Measurements from ENCODE around the gene COL3A1. TPM values are rescaled to one million over a fixed set of nuclear protein-coding genes. Genes with fewer than 3 reads are reported as not detected.

The COL3A1 gene
- total and polyA plus RNA-seq, 2 of the 8 experiments (the other 6 are each of a cell fraction or from before 2014, with no cell fraction given): 0.07 to 0.11 TPM

DNA sequence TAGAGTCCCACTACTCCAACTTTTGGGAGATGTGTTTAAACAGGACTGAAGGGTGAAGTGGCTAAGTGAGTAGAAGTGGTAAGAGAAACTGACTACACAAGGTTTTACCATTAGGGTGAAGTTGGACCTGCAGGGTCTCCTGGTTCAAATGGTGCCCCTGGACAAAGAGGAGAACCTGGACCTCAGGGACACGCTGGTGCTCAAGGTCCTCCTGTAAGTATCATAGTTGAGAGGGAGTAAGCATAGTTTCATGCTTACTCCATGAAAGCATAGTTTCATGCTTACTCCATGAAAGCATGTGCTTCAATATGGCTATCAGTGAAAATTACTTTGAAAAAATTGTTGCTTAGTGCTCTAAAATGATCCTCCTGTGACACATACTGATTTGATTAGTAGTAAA is 19.1 kb downstream of the COL3A1 start:
- Histone ChIP-seq H3K36me3 (ENCODE audit: control insufficient read depth in 2 of 4, insufficient read depth in 4 of 4, low read length in 3 of 4) (no peaks in the 10 kb centered on the region), H3K14ac (ENCODE audit: insufficient read length) (no peak overlapping the region), H3K4me3 (ENCODE audit: extremely low read depth in 1 of 4, insufficient read depth in 2 of 4, low read depth in 3 of 4, low read length in 4 of 4) (no peak overlapping the region), H2BK15ac (ENCODE audit: low read length) (no peak overlapping the region), H4K20me1 (replicated peaks in 1 of 2; ENCODE audit: control insufficient read depth in 1 of 2, insufficient read depth in 2 of 2, low read length in 2 of 2) (no peaks in the 10 kb centered on the region), H4K91ac (replicated peaks; ENCODE audit: insufficient read length, low read length) (no peak overlapping the region), H2BK12ac (ENCODE audit: low read depth, low read length) (no peak overlapping the region), H3K4me2 (ENCODE audit: insufficient read depth in 1 of 2, low read depth in 2 of 2, low read length in 2 of 2) (no peak overlapping the region), H3K23ac (ENCODE audit: insufficient read length) (no peak overlapping the region), H3K56ac (replicated peaks; ENCODE audit: insufficient read length, low read depth, low read length) (no peak overlapping the region), H4K5ac (ENCODE audit: insufficient read length, low read depth, low read length) (no peak overlapping the region), H2BK120ac (replicated peaks; ENCODE audit: low read depth, low read length) (no peak overlapping the region), H2AFZ (ENCODE audit: low read length) (no peak overlapping the region), H3K4me1 (replicated peaks in 1 of 4; ENCODE audit: control insufficient read depth in 3 of 4, insufficient read depth in 4 of 4, low read length in 3 of 4) (no peaks in the 10 kb centered on the region), H3K18ac (ENCODE audit: extremely low read depth, low read length) (no peak overlapping the region), H3K27ac (ENCODE audit: low read depth, low read length) (no peak overlapping the region), H2BK20ac (ENCODE audit: low read length) (no peak overlapping the region), H3K79me1 (ENCODE audit: low read depth, low read length) (no peaks in the 10 kb centered on the region), H3K9ac (replicated peaks in 1 of 4; ENCODE audit: extremely low read depth in 1 of 4, low read depth in 3 of 4, low read length in 3 of 4) (no peak overlapping the region), H3K27me3 (replicated peaks in 1 of 4; ENCODE audit: control insufficient read depth in 3 of 4, extremely low read depth in 1 of 4, insufficient read depth in 3 of 4, low read length in 3 of 4) (no peaks in the 10 kb centered on the region), H2AK5ac (ENCODE audit: low read depth, low read length) (no peak overlapping the region), H3K4ac (replicated peaks; ENCODE audit: insufficient read length, low read depth, low read length) (no peak overlapping the region), H3K23me2 (ENCODE audit: low read depth, low read length) (no peaks in the 10 kb centered on the region), H4K8ac (ENCODE audit: extremely low read depth, insufficient read depth, low read length) (no peak overlapping the region), H2BK5ac (ENCODE audit: low read depth, low read length) (no peak overlapping the region), H3K9me3 (ENCODE audit: insufficient read depth in 2 of 2, low read depth in 1 of 2, low read length in 1 of 2) (no peaks in the 10 kb centered on the region), H3K79me2 (ENCODE audit: control insufficient read depth in 1 of 2, insufficient read depth in 2 of 2, low read length in 2 of 2) (no peaks in the 10 kb centered on the region)
- CTCF ChIA-PET (ENCODE audit: partially characterized antibody): no interaction called here
- POLR2A ChIA-PET (ENCODE audit: partially characterized antibody): no interaction called here
- FAIRE-seq (no peak), DNase-seq (ENCODE audit: low read depth in 1 of 2, low spot score in 2 of 2) (no peak)
- WGBS, 2 experiments (ENCODE audit: extremely low coverage in 1 of 2, insufficient coverage in 1 of 2, insufficient read length in 1 of 2, insufficient replicate concordance in 2 of 2, low coverage in 1 of 2, low lambda C conversion rate in 2 of 2, missing lambda C conversion rate in 1 of 2): 87% methylated on average over 1 of the region's 1 CpG; no CpG with 5 or more reads in 1 of the 2 experiments
- TF ChIP-seq GTF2F1 (IDR thresholded peaks at IDR 0.05; ENCODE audit: borderline replicate concordance, low read depth, low read length) (no peak), TAF1 (IDR thresholded peaks at IDR 0.05; ENCODE audit: low read depth, low read length) (no peak), CTBP2 (IDR thresholded peaks at IDR 0.05; ENCODE audit: borderline replicate concordance, insufficient read depth, insufficient read length, low read length) (no peak), RXRA (IDR thresholded peaks at IDR 0.05; ENCODE audit: insufficient read depth, low read depth, low read length) (no peak), KDM1A (IDR thresholded peaks at IDR 0.05; ENCODE audit: borderline replicate concordance, low read length) (no peak), SAP30 (IDR thresholded peaks at IDR 0.05; ENCODE audit: insufficient read depth, insufficient replicate concordance, low read length) (no peak), TEAD4 (IDR thresholded peaks at IDR 0.05; ENCODE audit: low read depth, low read length) (no peak), TBP (IDR thresholded peaks at IDR 0.05; ENCODE audit: low read depth, low read length) (no peak), FOSL1 (IDR thresholded peaks at IDR 0.05; ENCODE audit: insufficient read depth, low read depth, low read length) (no peak), RBBP5 (IDR thresholded peaks at IDR 0.05; ENCODE audit: borderline replicate concordance, low read depth, low read length) (no peak), EGR1 (IDR thresholded peaks at IDR 0.05; ENCODE audit: borderline replicate concordance, low read depth, low read length) (no peak)

Data from H1 (cell line).